Endometrium (tissue), 2 donors: ENCODE results near the gene AQP9.
"Not testable (repeated sequence)": the region's sequence is repeated elsewhere in the genome, so short reads cannot be mapped to it uniquely, and the experiment has no call there.

Source experiments
- FAIRE-seq: peaks from 2 replicates; lab custom pipeline; 2012; peaks lifted over from hg19 to GRCh38; lab: Jason Lieb, UNC
- donor health status: control.
- donor health status: control.

Gene AQP9

GRCh38 chr15:58138106-58138505 lies at the start of gene AQP9:
AQP9 (plus strand) TSS chr15:58138381; CDS start chr15:58138566, 185 bp downstream.
- no peak for FAIRE-seq

GRCh38 chr15:58095415-58095814 lies 42.8 kb upstream of the AQP9 start:
- FAIRE-seq = no peak

GRCh38 chr15:58096529-58097084 lies 41.6 kb upstream of the AQP9 start:
- FAIRE-seq = no peak

GRCh38 chr15:58103482-58103881 lies 34.7 kb upstream of the AQP9 start:
- no peak for FAIRE-seq

- FAIRE-seq = no peak
These were observed 30.1 kb upstream of the AQP9 start for GRCh38 chr15:58108117-58108516.

- FAIRE-seq = no peak
These were observed 28.8 kb upstream of the AQP9 start for GRCh38 chr15:58109419-58109818.

- no peak for FAIRE-seq
These were observed 27.0 kb upstream of the AQP9 start for GRCh38 chr15:58110999-58111717.

- no peak for FAIRE-seq
These were observed 26.5 kb upstream of the AQP9 start for GRCh38 chr15:58111718-58112104.

- not testable (repeated sequence) for FAIRE-seq
These were observed 24.8 kb upstream of the AQP9 start for GRCh38 chr15:58113358-58113757.

- no peak for FAIRE-seq
These were observed 23.8 kb upstream of the AQP9 start for GRCh38 chr15:58114388-58114787.

- FAIRE-seq = no peak
These were observed 23.4 kb upstream of the AQP9 start for GRCh38 chr15:58114812-58115211.

GRCh38 chr15:58115692-58116091 lies 22.5 kb upstream of the AQP9 start:
- FAIRE-seq = no peak

- no peak for FAIRE-seq
These were observed 20.6 kb upstream of the AQP9 start for GRCh38 chr15:58117619-58118018.

- FAIRE-seq = no peak
These were observed 19.9 kb upstream of the AQP9 start for GRCh38 chr15:58118272-58118671.

- FAIRE-seq = no peak
These were observed 19.2 kb upstream of the AQP9 start for GRCh38 chr15:58119016-58119415.

GRCh38 chr15:58124585-58124984 lies 13.6 kb upstream of the AQP9 start:
- no peak for FAIRE-seq

- no peak for FAIRE-seq
These were observed 12.8 kb upstream of the AQP9 start for GRCh38 chr15:58125333-58125732.

- FAIRE-seq = no peak
These were observed 3.3 kb upstream of the AQP9 start for GRCh38 chr15:58134886-58135285.

GRCh38 chr15:58135511-58136174 lies 2.5 kb upstream of the AQP9 start:
- no peak for FAIRE-seq

GRCh38 chr15:58136731-58137130 lies 1.4 kb upstream of the AQP9 start:
- no peak for FAIRE-seq

- no peak for FAIRE-seq
These were observed 495 bp upstream of the AQP9 start for GRCh38 chr15:58137686-58138085.

- no peak for FAIRE-seq
These were observed 1.3 kb downstream of the AQP9 start for GRCh38 chr15:58139276-58139988.

GRCh38 chr15:58139989-58140522 lies 1.9 kb downstream of the AQP9 start:
- no peak for FAIRE-seq
